PC-9 (cell line): ENCODE data around the gene TMEM97. TPM values are rescaled to one million over a fixed set of nuclear protein-coding genes. Genes with fewer than 3 reads are reported as not detected.

Source experiments
- BruUV-seq: library from RNA; stranded (reverse); fragments of 400-500 nt; replicated peaks from 2 replicates; lab custom pipeline; 2021; lab: Mats Ljungman, UMichigan
- CTCF ChIA-PET: fragments of 300-600 bp; sonication (Branson Sonifier 250); formaldehyde crosslinking; loops from one replicate; lab custom pipeline; 2022; ENCODE audit warnings: antibody characterized with exemption; lab: Charles Lee
- POLR2A ChIA-PET: fragments of 300-600 bp; sonication (Branson Sonifier 250); formaldehyde crosslinking; loops from one replicate; lab custom pipeline; 2022; ENCODE audit warnings: antibody characterized with exemption; ENCODE audit not compliant: unreplicated experiment; lab: Charles Lee
- DNase-seq, 2 experiments: peaks; one replicate each; pipeline versions ENCODE4 v3.0.0 to v3.0.0-alpha.2; 2015 to 2022; ENCODE audit warnings: mixed read lengths in 1 of 2
- H2AFZ ChIP-seq: fragments of 200-600 bp; sonication (generic); 2 replicates; pipeline ENCODE4 v1.8.1; 2017; ENCODE audit warnings: antibody characterized with exemption
- H3F3A ChIP-seq: fragments of 200-600 bp; sonication (generic); 2 replicates; pipeline ENCODE4 v1.8.1; 2017; ENCODE audit warnings: antibody characterized with exemption, mild to moderate bottlenecking, low read depth; ENCODE audit not compliant: insufficient read depth
- H3K27ac ChIP-seq: fragments of 200-600 bp; sonication (generic); 2 replicates; pipeline ENCODE4 v1.6.1; 2016; ENCODE audit warnings: mixed run types
- H3K27me3 ChIP-seq: fragments of 200-600 bp; sonication (generic); 2 replicates; pipeline ENCODE4 v1.6.1; 2016; ENCODE audit warnings: low read depth, mixed run types; ENCODE audit not compliant: insufficient read depth
- H3K36me3 ChIP-seq: fragments of 200-600 bp; sonication (generic); 2 replicates; pipeline ENCODE4 v1.6.1; 2016; ENCODE audit warnings: low read depth, mixed run types
- H3K4me1 ChIP-seq: fragments of 200-600 bp; sonication (generic); replicated peaks from 2 replicates; pipeline ENCODE4 v1.6.1; 2016; ENCODE audit warnings: mixed run types; ENCODE audit not compliant: insufficient read depth
- H3K4me2 ChIP-seq: fragments of 200-600 bp; sonication (generic); 2 replicates; pipeline ENCODE4 v1.6.1; 2017; ENCODE audit warnings: mixed run types
- H3K4me3 ChIP-seq: fragments of 200-600 bp; sonication (generic); 2 replicates; pipeline ENCODE4 v1.6.1; 2016; ENCODE audit warnings: mixed run types
- H3K79me2 ChIP-seq: fragments of 200-600 bp; sonication (generic); 2 replicates; pipeline ENCODE4 v1.6.1; 2017; ENCODE audit warnings: low read depth, mixed run types
- H3K9me2 ChIP-seq: fragments of 200-600 bp; sonication (generic); 2 replicates; pipeline ENCODE4 v1.8.1; 2017; ENCODE audit warnings: mild to moderate bottlenecking; ENCODE audit not compliant: insufficient read depth
- H3K9me3 ChIP-seq: fragments of 200-600 bp; sonication (generic); 2 replicates; pipeline ENCODE4 v1.8.1; 2016; ENCODE audit warnings: low read depth; ENCODE audit not compliant: insufficient read depth
- H4K20me1 ChIP-seq: fragments of 200-600 bp; sonication (generic); 2 replicates; pipeline ENCODE4 v1.8.1; 2017; ENCODE audit not compliant: insufficient read depth
- EZH2 ChIP-seq: fragments of 200-600 bp; sonication (generic); IDR thresholded peaks from 2 replicates; pipeline ENCODE4 v1.8.0; 2017; ENCODE audit warnings: antibody characterized with exemption, low read depth
- intact Hi-C: fragments of 100-400 bp; cut with micrococcal nuclease; formaldehyde crosslinking; loops from one replicate; pipeline ENCODE4 v1.10.0; 2022; ENCODE audit not compliant: unreplicated experiment
- total RNA-seq: library from RNA; stranded (reverse); gene quantifications from 2 replicates; pipeline ENCODE4 v1.2.3, GENCODE V29; 2021
- TF ChIP-seq, protein P1 (sequence below): fragments of 200-600 bp; sonication (generic); conservative IDR thresholded peaks from 2 replicates; pipeline ENCODE4 v1.6.1; 2017; ENCODE audit warnings: mixed run types, antibody characterized with exemption, mild to moderate bottlenecking, moderate library complexity

Gene TMEM97
- total RNA-seq, 1 experiment from 2014 or later = 46.4 TPM

DNA sequence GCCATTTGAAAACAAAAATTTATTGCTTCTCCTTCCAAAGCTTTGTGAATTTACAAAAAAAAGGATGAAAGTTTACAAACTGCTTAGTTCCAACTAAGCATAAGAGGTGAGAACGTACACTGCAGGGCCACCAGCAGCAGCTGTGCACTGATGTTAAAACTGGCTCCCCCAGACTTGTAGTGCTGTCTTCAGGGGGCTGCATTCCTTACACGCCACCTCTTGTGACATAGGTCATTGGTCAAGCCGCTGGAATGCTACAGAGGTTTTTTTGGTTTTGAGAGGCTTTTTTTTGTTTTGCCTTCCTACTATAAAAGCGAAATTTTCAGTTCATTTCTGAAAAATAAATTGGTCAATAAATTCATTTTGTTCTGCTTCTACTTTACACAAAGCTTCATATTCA lies 9.3 kb downstream of the TMEM97 start:
- no peak for DNase-seq
- H3K27ac ChIP-seq = no peak overlapping the region
- H3K27me3 ChIP-seq = no peaks in the 10 kb centered on the region
- intact Hi-C loops = no loop called here
- H2AFZ ChIP-seq = no peak overlapping the region
- no peaks in the 10 kb centered on the region for H3K9me2 ChIP-seq
- H3K4me3 ChIP-seq = no peak overlapping the region
- no peak for TF ChIP-seq EZH2
- TF ChIP-seq, protein P1, sequence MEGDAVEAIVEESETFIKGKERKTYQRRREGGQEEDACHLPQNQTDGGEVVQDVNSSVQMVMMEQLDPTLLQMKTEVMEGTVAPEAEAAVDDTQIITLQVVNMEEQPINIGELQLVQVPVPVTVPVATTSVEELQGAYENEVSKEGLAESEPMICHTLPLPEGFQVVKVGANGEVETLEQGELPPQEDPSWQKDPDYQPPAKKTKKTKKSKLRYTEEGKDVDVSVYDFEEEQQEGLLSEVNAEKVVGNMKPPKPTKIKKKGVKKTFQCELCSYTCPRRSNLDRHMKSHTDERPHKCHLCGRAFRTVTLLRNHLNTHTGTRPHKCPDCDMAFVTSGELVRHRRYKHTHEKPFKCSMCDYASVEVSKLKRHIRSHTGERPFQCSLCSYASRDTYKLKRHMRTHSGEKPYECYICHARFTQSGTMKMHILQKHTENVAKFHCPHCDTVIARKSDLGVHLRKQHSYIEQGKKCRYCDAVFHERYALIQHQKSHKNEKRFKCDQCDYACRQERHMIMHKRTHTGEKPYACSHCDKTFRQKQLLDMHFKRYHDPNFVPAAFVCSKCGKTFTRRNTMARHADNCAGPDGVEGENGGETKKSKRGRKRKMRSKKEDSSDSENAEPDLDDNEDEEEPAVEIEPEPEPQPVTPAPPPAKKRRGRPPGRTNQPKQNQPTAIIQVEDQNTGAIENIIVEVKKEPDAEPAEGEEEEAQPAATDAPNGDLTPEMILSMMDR = no peak
- CTCF ChIA-PET = no interaction called here
- no peak overlapping the region for H3K4me2 ChIP-seq
- POLR2A ChIA-PET = no interaction called here
- H3K79me2 ChIP-seq = peaks cover 30% of the 10 kb centered on the region
- BruUV-seq = no TSS peak
- H3K9me3 ChIP-seq = no peaks in the 10 kb centered on the region
- peaks cover 8% of the 10 kb centered on the region; the same call in 1 of the 2 replicates for H3K36me3 ChIP-seq
- no peaks in the 10 kb centered on the region for H4K20me1 ChIP-seq
- H3K4me1 ChIP-seq = peaks cover 56% of the 10 kb centered on the region
- H3F3A ChIP-seq = peaks cover 8% of the 10 kb centered on the region; the same call in 1 of the 2 replicates

DNA sequence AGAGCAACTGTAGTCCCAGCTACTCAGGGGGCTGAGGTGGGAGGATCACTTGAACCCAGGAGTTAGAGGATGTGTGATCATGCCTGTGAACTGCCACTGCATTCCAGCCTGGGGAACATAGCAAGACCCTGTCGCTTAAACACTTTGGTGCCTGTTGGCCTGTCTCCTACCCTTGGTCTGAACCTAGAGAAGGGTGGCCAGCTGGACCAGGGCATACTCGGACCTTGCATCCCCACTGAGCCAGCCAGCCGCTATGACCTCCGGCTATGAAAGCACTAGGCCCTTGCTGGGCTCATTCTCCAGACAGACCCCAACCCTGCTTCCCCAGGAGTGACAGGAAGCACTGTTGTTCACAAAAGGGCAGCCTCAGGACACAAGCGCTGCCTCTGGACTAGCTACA lies 11.7 kb downstream of the TMEM97 start:
- Histone ChIP-seq H3K4me1 (peaks cover 46% of the 10 kb centered on the region), H3K4me3 (no peak overlapping the region), H3K36me3 (peaks cover 8% of the 10 kb centered on the region; the same call in 1 of the 2 replicates), H3K27me3 (no peaks in the 10 kb centered on the region), H3K79me2 (peaks cover 28% of the 10 kb centered on the region), H2AFZ (no peak overlapping the region), H3K9me2 (no peaks in the 10 kb centered on the region), H3K27ac (no peak overlapping the region), H3F3A (peaks cover 8% of the 10 kb centered on the region; the same call in 1 of the 2 replicates), H4K20me1 (no peaks in the 10 kb centered on the region), H3K9me3 (no peaks in the 10 kb centered on the region), H3K4me2 (no peak overlapping the region)
- ChIA-PET CTCF (no interaction called here), POLR2A (no interaction called here)
- no peak for DNase-seq
- TF ChIP-seq, protein P1 = no peak
- no peak for TF ChIP-seq EZH2
- intact Hi-C loops = no loop called here
- no TSS peak for BruUV-seq

DNA sequence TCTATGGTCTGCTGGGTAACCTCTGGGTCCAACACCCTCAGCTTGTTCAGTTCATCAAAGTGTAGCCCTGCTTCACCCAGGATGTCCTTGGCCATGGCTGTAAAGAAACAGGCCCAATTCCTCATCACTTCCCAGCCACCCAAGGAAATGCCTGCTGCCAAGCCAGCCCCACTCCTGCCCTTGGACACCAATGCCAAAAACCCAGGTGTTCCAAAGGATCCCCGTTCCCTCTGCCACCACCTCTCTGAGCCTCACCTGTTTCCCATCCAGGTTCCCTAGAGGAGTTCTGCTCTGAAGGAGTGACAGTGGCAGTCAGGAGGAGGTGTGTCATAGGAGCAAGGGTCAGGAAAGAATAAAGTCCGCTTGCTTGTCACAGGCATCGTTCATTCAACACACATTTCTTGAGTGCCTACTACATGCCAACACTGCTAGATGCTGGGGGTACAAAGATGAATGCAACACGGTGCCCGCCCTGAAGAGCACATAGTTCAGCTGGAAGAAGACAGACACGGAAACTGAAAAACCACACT lies 13.0 kb downstream of the TMEM97 start:
- Histone ChIP-seq H3K79me2 (peaks cover 32% of the 10 kb centered on the region), H3K4me3 (no peak overlapping the region), H4K20me1 (peaks cover 3% of the 10 kb centered on the region; the same call in 1 of the 2 replicates), H3K9me3 (no peaks in the 10 kb centered on the region), H2AFZ (no peak overlapping the region), H3K27ac (no peak overlapping the region), H3K4me1 (peaks cover 37% of the 10 kb centered on the region), H3F3A (peaks cover 9% of the 10 kb centered on the region; the same call in 1 of the 2 replicates), H3K36me3 (peaks cover 8% of the 10 kb centered on the region; the same call in 1 of the 2 replicates), H3K27me3 (no peaks in the 10 kb centered on the region), H3K9me2 (no peaks in the 10 kb centered on the region), H3K4me2 (no peak overlapping the region)
- DNase-seq = no peak
- TF ChIP-seq EZH2 = no peak
- TF ChIP-seq, protein P1 = no peak
- ChIA-PET CTCF (no interaction called here), POLR2A (no interaction called here)
- intact Hi-C loops = no loop called here
- BruUV-seq = no TSS peak
